Spleen (tissue), 7 donors: Measurements from ENCODE around the gene LAIR2.

Experiments used
- POLR2A ChIP-seq, 3 donors: fragments of 450-650 bp; IDR thresholded peaks; one replicate each; pipeline ENCODE4 v1.5.1; 2017; ENCODE audit warnings: antibody characterized with exemption in 3 of 3, mild to moderate bottlenecking in 1 of 3
- POLR2AphosphoS5 ChIP-seq, 3 donors: sonication (generic); formaldehyde crosslinking; IDR thresholded peaks; one replicate each; pipeline ENCODE4 v1.5.1; 2017; ENCODE audit warnings: antibody characterized with exemption in 3 of 3
- TF ChIP-seq, protein P1 (sequence below), 11 experiments: fragments of 200-600 bp in 7 of 11; fragments of 450-650 bp in 4 of 11; sonication (generic) in 4 of 11; IDR thresholded peaks in 8 of 11; conservative IDR thresholded peaks in 3 of 11; 1 replicate in 7 of 11; 2 replicates in 4 of 11; pipeline versions ENCODE4 v1.4.0 to v1.8.0; 2016 to 2021; ENCODE audit warnings: antibody characterized with exemption in 11 of 11, inconsistent platforms in 4 of 11, mild to moderate bottlenecking in 1 of 11
- donor health status: DM: no; HTN: no; CAD: no; lungs with moderate emphysema.
- donor health status: DM: no; HTN: no; CAD: no.
- donor health status: DM: no; HTN: no; CAD: no.

GRCh38 chr19:54478677-54479266 lies 23.9 kb upstream of the LAIR2 start:
- TF ChIP-seq, protein P1, sequence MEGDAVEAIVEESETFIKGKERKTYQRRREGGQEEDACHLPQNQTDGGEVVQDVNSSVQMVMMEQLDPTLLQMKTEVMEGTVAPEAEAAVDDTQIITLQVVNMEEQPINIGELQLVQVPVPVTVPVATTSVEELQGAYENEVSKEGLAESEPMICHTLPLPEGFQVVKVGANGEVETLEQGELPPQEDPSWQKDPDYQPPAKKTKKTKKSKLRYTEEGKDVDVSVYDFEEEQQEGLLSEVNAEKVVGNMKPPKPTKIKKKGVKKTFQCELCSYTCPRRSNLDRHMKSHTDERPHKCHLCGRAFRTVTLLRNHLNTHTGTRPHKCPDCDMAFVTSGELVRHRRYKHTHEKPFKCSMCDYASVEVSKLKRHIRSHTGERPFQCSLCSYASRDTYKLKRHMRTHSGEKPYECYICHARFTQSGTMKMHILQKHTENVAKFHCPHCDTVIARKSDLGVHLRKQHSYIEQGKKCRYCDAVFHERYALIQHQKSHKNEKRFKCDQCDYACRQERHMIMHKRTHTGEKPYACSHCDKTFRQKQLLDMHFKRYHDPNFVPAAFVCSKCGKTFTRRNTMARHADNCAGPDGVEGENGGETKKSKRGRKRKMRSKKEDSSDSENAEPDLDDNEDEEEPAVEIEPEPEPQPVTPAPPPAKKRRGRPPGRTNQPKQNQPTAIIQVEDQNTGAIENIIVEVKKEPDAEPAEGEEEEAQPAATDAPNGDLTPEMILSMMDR (IDR thresholded peaks at IDR 0.05 in 8 of 11, conservative IDR thresholded peaks at IDR 0.05 in 3 of 11), result peak in 9 of 11 experiments; percentile 15 to 69 (median 58)
- no peak for TF ChIP-seq POLR2A (IDR thresholded peaks at IDR 0.05)
- no peak for TF ChIP-seq POLR2AphosphoS5 (IDR thresholded peaks at IDR 0.05)
